ENCODE data around the gene BAD. TPM values are rescaled to one million over a fixed set of nuclear protein-coding genes. Genes with fewer than 3 reads are reported as not detected.
A peak's percentile ranks its signal among the peaks of the same experiment; 100 is the strongest.

BAD gene
- total and polyA plus RNA-seq, 2 of the 13 experiments (the other 11 are each of a cell fraction or from before 2014, with no cell fraction given) = 17.9 to 28.5 TPM

- TF ChIP-seq AHDC1 (CRISPR knock-in tag; IDR thresholded peaks at IDR 0.05; ENCODE audit: borderline replicate concordance) (0 out of 2 replicates have a peak, but pooled peaks have one; percentile 3), ZNF709 (CRISPR knock-in tag; IDR thresholded peaks at IDR 0.05) (peak; percentile 29; the same call in 1 of the 2 replicates), TCF12 (IDR thresholded peaks at IDR 0.05) (no peak), TCF12 (CRISPR knock-in tag; IDR thresholded peaks at IDR 0.05) (no peak), PHF8 (CRISPR knock-in tag; IDR thresholded peaks at IDR 0.05) (peak; percentile 75), ZNF138 (CRISPR knock-in tag; IDR thresholded peaks at IDR 0.05; ENCODE audit: low read depth) (peak; percentile 66; the same call in 1 of the 2 replicates), ZNF12 (CRISPR knock-in tag; IDR thresholded peaks at IDR 0.05) (no peak), TAF1 (CRISPR knock-in tag; IDR thresholded peaks at IDR 0.05) (peak; percentile 77), ZNF33B (CRISPR knock-in tag; IDR thresholded peaks at IDR 0.05) (no peak; the same call in 1 of the 2 replicates), GABPB1 (CRISPR knock-in tag; IDR thresholded peaks at IDR 0.05) (peak; percentile 91), HOXA9 (CRISPR knock-in tag; IDR thresholded peaks at IDR 0.05; ENCODE audit: borderline replicate concordance) (peak; percentile 48; the same call in 1 of the 2 replicates), MXD4 (CRISPR knock-in tag; IDR thresholded peaks at IDR 0.05) (peak; percentile 77; the same call in 1 of the 2 replicates)
These were observed 37.4 kb downstream of the BAD start, which contains the start of gene PPP1R14B (continued) for GRCh38 chr11:64246871-64247728.
